SK-N-SH (cell line): ENCODE data around the gene TRPM2. TPM values are rescaled to one million over a fixed set of nuclear protein-coding genes. Genes with fewer than 3 reads are reported as not detected.

ENCODE experiments used
- CTCF ChIA-PET: fragments of 300-600, 350-600 bp; formaldehyde crosslinking; extraction: SDS; loops from one replicate; lab custom pipeline; 2021; lab: Yijun Ruan, JAX
- POLR2A ChIA-PET: fragments of 350-600 bp; sonication (Branson Sonifier 250); formaldehyde crosslinking; extraction: SDS; loops from one replicate; lab custom pipeline; 2020; ENCODE audit warnings: antibody characterized with exemption, inconsistent platforms; lab: Yijun Ruan, JAX
- DNase-seq: peaks from one replicate; pipeline ENCODE4 v3.0.0; 2012
- H2AFZ ChIP-seq: fragments of 200-600 bp; sonication (generic); 2 replicates; pipeline ENCODE4 v1.8.1; 2016; ENCODE audit warnings: antibody characterized with exemption, mild to moderate bottlenecking, low read depth
- H3F3A ChIP-seq: fragments of 200-600 bp; sonication (generic); replicated peaks from 2 replicates; pipeline ENCODE3; 2016; ENCODE audit warnings: antibody characterized with exemption, mild to moderate bottlenecking; ENCODE audit not compliant: insufficient read depth
- H3K27ac ChIP-seq, 2 experiments: fragments of 200-500 bp in 1 of 2; fragments of 200-600 bp in 1 of 2; sonication (Bioruptor generic) in 1 of 2; sonication (generic), shearing (Covaris generic) in 1 of 2; 2 replicates each; pipeline versions ENCODE4 v1.5.1 to v1.6.1; 2014 to 2016; ENCODE audit warnings: low read depth in 2 of 2, inconsistent platforms in 1 of 2, low read length in 1 of 2, mild to moderate bottlenecking in 1 of 2, mixed read lengths in 1 of 2
- H3K27me3 ChIP-seq: fragments of 200-600 bp; sonication (generic), shearing (Covaris generic); 2 replicates; pipeline ENCODE4 v1.6.1; 2016; ENCODE audit warnings: mixed run types; ENCODE audit not compliant: insufficient read depth
- H3K36me3 ChIP-seq, 2 experiments: fragments of 200-500 bp in 1 of 2; fragments of 200-600 bp in 1 of 2; sonication (Bioruptor generic) in 1 of 2; sonication (generic) in 1 of 2; replicated peaks in 1 of 2; 2 replicates each; pipeline versions ENCODE3 to v1.5.1; 2014 to 2016; ENCODE audit warnings: low read length in 1 of 2, mild to moderate bottlenecking in 1 of 2; ENCODE audit not compliant: insufficient read depth in 2 of 2, control insufficient read depth in 1 of 2
- H3K4me1 ChIP-seq, 2 experiments: fragments of 200-500 bp in 1 of 2; fragments of 200-600 bp in 1 of 2; sonication (Bioruptor generic) in 1 of 2; sonication (generic), shearing (Covaris generic) in 1 of 2; 2 replicates each; pipeline versions ENCODE4 v1.5.1 to v1.6.1; 2014 to 2016; ENCODE audit warnings: low read depth in 1 of 2, low read length in 1 of 2, mixed run types in 1 of 2; ENCODE audit not compliant: insufficient read depth in 2 of 2, control insufficient read depth in 1 of 2
- H3K4me2 ChIP-seq: fragments of 200-600 bp; sonication (generic), shearing (Covaris generic); 2 replicates; pipeline ENCODE4 v1.6.1; 2017; ENCODE audit warnings: mixed run types
- H3K4me3 ChIP-seq, 2 experiments: fragments of 200-500 bp in 1 of 2; fragments of 200-600 bp in 1 of 2; sonication (Bioruptor generic) in 1 of 2; sonication (generic), shearing (Covaris generic) in 1 of 2; 2 replicates each; pipeline versions ENCODE4 v1.5.1 to v1.8.1; 2014 to 2016; ENCODE audit warnings: low read depth in 2 of 2, inconsistent platforms in 1 of 2, low read length in 1 of 2, mild to moderate bottlenecking in 1 of 2, mixed read lengths in 1 of 2, moderate library complexity in 1 of 2
- H3K79me2 ChIP-seq: fragments of 200-600 bp; sonication (generic); 2 replicates; pipeline ENCODE4 v1.8.1; 2017; ENCODE audit warnings: mild to moderate bottlenecking; ENCODE audit not compliant: insufficient read depth
- H3K9ac ChIP-seq: fragments of 200-600 bp; sonication (generic); 2 replicates; pipeline ENCODE4 v1.6.1; 2017; ENCODE audit warnings: mixed run types
- H3K9me2 ChIP-seq: fragments of 200-600 bp; sonication (generic); 2 replicates; pipeline ENCODE4 v1.6.1; 2017; ENCODE audit warnings: mixed run types
- H3K9me3 ChIP-seq: fragments of 200-600 bp; sonication (generic); 2 replicates; pipeline ENCODE4 v1.6.1; 2017; ENCODE audit warnings: mixed run types, mild to moderate bottlenecking, moderate library complexity
- H4K20me1 ChIP-seq: fragments of 200-600 bp; sonication (generic); 2 replicates; pipeline ENCODE4 v1.6.1; 2017; ENCODE audit warnings: mild to moderate bottlenecking, mixed run types; ENCODE audit not compliant: insufficient read depth
- EP300 ChIP-seq, 2 experiments: IDR thresholded peaks; 2 replicates each; pipeline versions ENCODE4 v1.4.0 to v1.6.1; 2012; ENCODE audit warnings: borderline replicate concordance in 1 of 2, low read depth in 1 of 2, low read length in 1 of 2
- EZH2phosphoT487 ChIP-seq: fragments of 200-600 bp; sonication (generic); IDR thresholded peaks from 2 replicates; pipeline ENCODE4 v1.6.1; 2017; ENCODE audit warnings: low read depth, mixed run types, mild to moderate bottlenecking, antibody characterized with exemption, moderate library complexity, borderline replicate concordance
- FOSL2 ChIP-seq: IDR thresholded peaks from 2 replicates; pipeline ENCODE4 v1.4.0; 2012; ENCODE audit warnings: low read depth, mild to moderate bottlenecking, moderate library complexity, borderline replicate concordance
- FOXJ3 ChIP-seq: sonication (generic); formaldehyde crosslinking; IDR thresholded peaks from 2 replicates; pipeline ENCODE4 v1.5.1; 2020; ENCODE audit warnings: mild to moderate bottlenecking, missing genetic modification reagents
- MEF2A ChIP-seq: IDR thresholded peaks from 2 replicates; pipeline ENCODE4 v1.4.0; 2012; ENCODE audit warnings: low read depth, borderline replicate concordance
- MXI1 ChIP-seq: IDR thresholded peaks from 2 replicates; pipeline ENCODE4 v1.6.1; 2012; ENCODE audit warnings: mild to moderate bottlenecking, low read depth, low read length, improper control_type of control experiment
- NRF1 ChIP-seq: IDR thresholded peaks from 2 replicates; pipeline ENCODE4 v1.6.1; 2012; ENCODE audit warnings: low read depth, mild to moderate bottlenecking, low read length
- POLR2AphosphoS5 ChIP-seq: IDR thresholded peaks from 2 replicates; pipeline ENCODE4 v1.6.1; 2012; ENCODE audit warnings: low read depth, low read length
- RAD21 ChIP-seq: IDR thresholded peaks from 2 replicates; pipeline ENCODE4 v1.6.1; 2012; ENCODE audit warnings: mild to moderate bottlenecking, low read length
- SIN3A ChIP-seq: IDR thresholded peaks from 2 replicates; pipeline ENCODE4 v1.6.1; 2012; ENCODE audit warnings: low read depth, mild to moderate bottlenecking, low read length, moderate library complexity, borderline replicate concordance
- SMC3 ChIP-seq: IDR thresholded peaks from 2 replicates; pipeline ENCODE4 v1.6.1; 2012; ENCODE audit warnings: low read depth, low read length, improper control_type of control experiment
- TEAD4 ChIP-seq: IDR thresholded peaks from 2 replicates; pipeline ENCODE4 v1.4.0; 2012; ENCODE audit warnings: mild to moderate bottlenecking, borderline replicate concordance; ENCODE audit not compliant: insufficient read depth
- YY1 ChIP-seq: IDR thresholded peaks from 2 replicates; pipeline ENCODE4 v1.4.0; 2012; ENCODE audit warnings: low read depth, mild to moderate bottlenecking
- ZBTB33 ChIP-seq: IDR thresholded peaks from 2 replicates; pipeline ENCODE4 v1.4.0; 2012; ENCODE audit warnings: low read depth, borderline replicate concordance
- WGBS: methylation state at CpG from one replicate; pipeline ENCODE4 v1.1.6; 2017; ENCODE audit warnings: low lambda C conversion rate; 5-methylcytosine and 5-hydroxymethylcytosine counted together
- polyA plus RNA-seq, 3 experiments: library from polyadenylated mRNA; depleted of rRNA; stranded (reverse); fragments of >200 nt; gene quantifications; 2 replicates each; pipeline ENCODE4 v1.2.3, GENCODE V29; 2012
- TF ChIP-seq, protein P1 (sequence below): IDR thresholded peaks from 2 replicates; pipeline ENCODE4; 2012
- TF ChIP-seq, protein P2 (sequence below): fragments of 200-600 bp; sonication (generic); IDR thresholded peaks from 2 replicates; pipeline ENCODE4 v1.6.1; 2017; ENCODE audit warnings: antibody characterized with exemption, mild to moderate bottlenecking, moderate library complexity

TRPM2 gene
- polyA plus RNA-seq, 1 of the 3 experiments (the other 2 are of a cell fraction): not detected

DNA sequence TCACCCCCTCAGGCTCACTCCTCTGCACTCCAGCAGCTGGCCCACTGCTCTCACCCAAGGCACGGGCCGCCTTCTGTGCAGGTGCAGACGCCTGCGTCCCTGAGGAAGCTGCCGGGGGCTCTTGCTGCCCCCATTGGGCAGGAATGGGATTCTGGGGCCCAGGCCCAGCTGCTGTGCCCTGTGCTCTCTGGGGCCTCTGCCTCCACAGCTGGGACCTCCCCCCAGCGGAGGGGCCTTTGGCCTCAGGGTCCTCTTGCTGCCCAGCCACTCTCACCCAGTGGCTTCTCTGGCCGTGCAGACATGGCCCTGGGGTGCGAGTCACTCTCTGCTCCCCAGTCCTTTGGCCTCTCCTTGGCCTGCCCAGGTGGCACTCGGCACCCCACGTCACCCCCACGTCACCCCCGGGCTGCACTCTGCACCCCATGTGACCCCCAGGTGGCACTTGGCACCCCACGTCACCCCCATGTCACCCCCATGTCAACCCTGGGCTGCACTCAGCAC lies 82.7 kb downstream of the TRPM2 start (continued):
- TF ChIP-seq ZBTB33 (no peak), FOSL2 (no peak)

DNA sequence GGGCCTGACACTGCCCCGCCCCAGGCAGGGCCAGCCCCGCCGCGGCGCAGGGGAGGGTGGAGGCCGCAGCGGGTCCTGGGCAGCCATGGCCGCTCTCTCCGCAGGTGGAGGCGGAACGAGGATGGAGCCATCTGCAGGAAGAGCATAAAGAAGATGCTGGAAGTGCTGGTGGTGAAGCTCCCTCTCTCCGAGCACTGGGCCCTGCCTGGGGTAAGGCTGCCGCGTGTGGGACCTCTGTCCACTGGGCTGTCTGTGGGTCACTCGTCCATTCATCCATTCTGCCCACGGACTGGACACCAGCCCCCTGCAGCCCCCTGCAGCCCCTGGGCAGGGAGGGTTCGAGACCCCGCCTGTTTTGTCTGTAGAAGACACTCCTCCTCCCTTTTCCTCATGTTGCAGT lies 83.5 kb downstream of the TRPM2 start:
- H3F3A ChIP-seq: no peaks in the 10 kb centered on the region

More for the DNA sequence above, 83.5 kb downstream of the TRPM2 start:
- 70% methylated on average over 14 of the region's 18 CpGs for WGBS
- Histone ChIP-seq H3K4me2 (no peak overlapping the region), H3K79me2 (no peaks in the 10 kb centered on the region), H3K4me3 (no peak overlapping the region), H3K9me2 (no peaks in the 10 kb centered on the region), H3K27ac (peak overlapping the region in 1 of 2 experiments; percentile 93; a peak in 1 of 4 replicates), H3K9me3 (no peaks in the 10 kb centered on the region), H3K4me1 (peaks cover 0 to 61% of the 10 kb centered on the region in 2 experiments; a peak in 1 of 4 replicates), H2AFZ (no peak overlapping the region), H3K9ac (no peak overlapping the region), H3K36me3 (no peaks in the 10 kb centered on the region), H4K20me1 (no peaks in the 10 kb centered on the region)
- no peak for DNase-seq
- POLR2A ChIA-PET: no interaction called here
- CTCF ChIA-PET: interaction anchor here (1.1 to 2.6 kb wide), 4 partner anchors 10 to 43 kb away, joined by 3 to 11 read pairs (median 4); partner anchors contain the start of gene LRRC3
- TF ChIP-seq RAD21 (no peak), ZBTB33 (no peak), TEAD4 (no peak), SMC3 (no peak), NRF1 (no peak), MEF2A (no peak), POLR2AphosphoS5 (no peak), MXI1 (no peak), FOXJ3 (CRISPR knock-in tag) (no peak), YY1 (no peak), EP300 (IDR thresholded peaks at IDR 0.05; ENCODE audit: borderline replicate concordance in 1 of 2, low read depth in 1 of 2, low read length in 1 of 2) (no peak), EZH2phosphoT487 (no peak), SIN3A (no peak)
- TF ChIP-seq, protein P1, sequence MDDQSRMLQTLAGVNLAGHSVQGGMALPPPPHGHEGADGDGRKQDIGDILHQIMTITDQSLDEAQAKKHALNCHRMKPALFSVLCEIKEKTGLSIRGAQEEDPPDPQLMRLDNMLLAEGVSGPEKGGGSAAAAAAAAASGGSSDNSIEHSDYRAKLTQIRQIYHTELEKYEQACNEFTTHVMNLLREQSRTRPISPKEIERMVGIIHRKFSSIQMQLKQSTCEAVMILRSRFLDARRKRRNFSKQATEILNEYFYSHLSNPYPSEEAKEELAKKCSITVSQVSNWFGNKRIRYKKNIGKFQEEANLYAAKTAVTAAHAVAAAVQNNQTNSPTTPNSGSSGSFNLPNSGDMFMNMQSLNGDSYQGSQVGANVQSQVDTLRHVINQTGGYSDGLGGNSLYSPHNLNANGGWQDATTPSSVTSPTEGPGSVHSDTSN: no peak
- TF ChIP-seq, protein P2, sequence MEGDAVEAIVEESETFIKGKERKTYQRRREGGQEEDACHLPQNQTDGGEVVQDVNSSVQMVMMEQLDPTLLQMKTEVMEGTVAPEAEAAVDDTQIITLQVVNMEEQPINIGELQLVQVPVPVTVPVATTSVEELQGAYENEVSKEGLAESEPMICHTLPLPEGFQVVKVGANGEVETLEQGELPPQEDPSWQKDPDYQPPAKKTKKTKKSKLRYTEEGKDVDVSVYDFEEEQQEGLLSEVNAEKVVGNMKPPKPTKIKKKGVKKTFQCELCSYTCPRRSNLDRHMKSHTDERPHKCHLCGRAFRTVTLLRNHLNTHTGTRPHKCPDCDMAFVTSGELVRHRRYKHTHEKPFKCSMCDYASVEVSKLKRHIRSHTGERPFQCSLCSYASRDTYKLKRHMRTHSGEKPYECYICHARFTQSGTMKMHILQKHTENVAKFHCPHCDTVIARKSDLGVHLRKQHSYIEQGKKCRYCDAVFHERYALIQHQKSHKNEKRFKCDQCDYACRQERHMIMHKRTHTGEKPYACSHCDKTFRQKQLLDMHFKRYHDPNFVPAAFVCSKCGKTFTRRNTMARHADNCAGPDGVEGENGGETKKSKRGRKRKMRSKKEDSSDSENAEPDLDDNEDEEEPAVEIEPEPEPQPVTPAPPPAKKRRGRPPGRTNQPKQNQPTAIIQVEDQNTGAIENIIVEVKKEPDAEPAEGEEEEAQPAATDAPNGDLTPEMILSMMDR: no peak
- TF ChIP-seq, all 33 proteins: peak for 0
- no peaks in the 10 kb centered on the region for H3K27me3 ChIP-seq
